Right lobe of liver (tissue), 6 donors: ENCODE measurements around the gene APBA1. TPM values are rescaled to one million over a fixed set of nuclear protein-coding genes. Genes with fewer than 3 reads are reported as not detected.

ENCODE experiments used
- ATAC-seq, 4 donors: fragments of 200-7000 bp; cut with Tn5 transposase; one replicate each; pipeline ENCODE4 v1.9.1; 2020; ENCODE audit warnings: mild to moderate bottlenecking in 4 of 4, moderate library complexity in 4 of 4
- DNase-seq, 3 donors: peaks; one replicate each; pipeline ENCODE4 v3.0.0-alpha.2; 2020
- H3K27ac ChIP-seq, 3 donors: fragments of 200-600 bp; one replicate each; pipeline ENCODE4 v1.8.0; 2022
- H3K27me3 ChIP-seq, 2 donors: fragments of 200-600 bp; one replicate each; pipeline ENCODE4 v1.8.0; 2022
- H3K36me3 ChIP-seq, 4 donors: fragments of 200-600 bp; sonication (generic) in 1 of 4; one replicate each; pipeline versions ENCODE4 v1.5.1 to v1.8.0; 2017 to 2022; ENCODE audit warnings: control low read depth in 1 of 4
- H3K4me1 ChIP-seq, 4 donors: fragments of 200-600 bp; sonication (generic) in 1 of 4; one replicate each; pipeline versions ENCODE4 v1.5.1 to v1.8.0; 2017 to 2022; ENCODE audit warnings: control low read depth in 1 of 4
- H3K4me3 ChIP-seq, 3 donors: fragments of 200-600 bp; one replicate each; pipeline ENCODE4 v1.8.0; 2022
- H3K9me3 ChIP-seq, 4 donors: fragments of 200-600 bp; sonication (generic) in 1 of 4; one replicate each; pipeline versions ENCODE4 v1.5.1 to v1.8.0; 2017 to 2022; ENCODE audit warnings: control low read depth in 1 of 4
- POLR2A ChIP-seq: fragments of 450-650 bp; IDR thresholded peaks from one replicate; pipeline ENCODE4 v1.6.1; 2017; ENCODE audit warnings: antibody characterized with exemption, mild to moderate bottlenecking
- WGBS: methylation state at CpG from one replicate; pipeline ENCODE4 v1.1.6; 2018; ENCODE audit warnings: low coverage, low lambda C conversion rate; ENCODE audit not compliant: insufficient coverage; ENCODE audit errors: missing lambda C conversion rate; 5-methylcytosine and 5-hydroxymethylcytosine counted together
- intact Hi-C, 2 donors: fragments of 100-400 bp; cut with DNase I; formaldehyde crosslinking; loops; one replicate each; pipeline versions ENCODE4 v1.11.2 to v1.14.1; 2022
- total RNA-seq, 6 experiments: library from RNA; depleted of rRNA in 2 of 6; stranded (reverse); fragments of >200 nt in 2 of 6; fragmentation: NEBNext Ultra II Directional in 3 of 6; extraction: Animal tissue kit (Norgen Biotek cat#: 25700) in 3 of 6; gene quantifications; one replicate each; pipeline versions ENCODE4 v1.1.0 to v1.2.4, GENCODE V29; 2016 to 2023
- TF ChIP-seq, protein P1 (sequence below), 4 donors: fragments of 200-600 bp in 3 of 4; fragments of 450-650 bp in 1 of 4; IDR thresholded peaks; one replicate each; pipeline versions ENCODE4 v1.5.1 to v1.8.0; 2016 to 2022; ENCODE audit warnings: antibody characterized with exemption in 4 of 4, mild to moderate bottlenecking in 2 of 4
- donor health status: DM: no; HTN: yes; CAD: no.
- donor health status: DM: no; HTN: no; CAD: no.
- donor health status: DM: no; HTN: no; CAD: no.
- donor health status: DM: no; HTN: yes; CAD: no.
- donor health status: DM: no; HTN: yes; CAD: no.

The APBA1 gene
- total RNA-seq, 6 experiments from 2014 or later: 6.6 to 25.5 (median 16.7) TPM

DNA sequence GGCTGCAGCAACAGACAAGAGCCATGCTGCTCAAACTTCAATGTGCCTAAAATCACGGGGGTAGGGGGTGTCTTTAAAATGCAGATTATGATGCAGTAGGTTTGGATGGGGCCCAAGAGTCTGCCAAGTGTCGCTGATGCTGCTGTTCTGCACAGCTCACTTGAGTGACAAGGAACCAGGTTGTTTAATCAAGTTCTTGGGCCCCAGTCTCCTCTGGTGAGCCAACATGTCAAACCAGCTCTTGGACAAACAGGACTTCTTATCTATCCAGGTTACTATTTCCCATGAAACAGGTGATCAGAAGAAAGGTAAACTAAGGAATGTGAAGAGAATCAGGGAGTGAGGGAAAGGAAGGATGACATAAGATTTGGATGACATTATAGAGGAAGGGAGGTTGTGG lies 78.0 kb downstream of the APBA1 start:
- H3K27ac ChIP-seq: no peak overlapping the region
- intact Hi-C loops: no loop called here
- H3K36me3 ChIP-seq: no peaks in the 10 kb centered on the region
- no peaks in the 10 kb centered on the region for H3K9me3 ChIP-seq
- no peak overlapping the region for H3K4me3 ChIP-seq
- DNase-seq: no peak
- no peaks in the 10 kb centered on the region for H3K27me3 ChIP-seq
- ATAC-seq: no peak
- WGBS: 51% methylated on average over 2 of the region's 2 CpGs
- TF ChIP-seq, protein P1, sequence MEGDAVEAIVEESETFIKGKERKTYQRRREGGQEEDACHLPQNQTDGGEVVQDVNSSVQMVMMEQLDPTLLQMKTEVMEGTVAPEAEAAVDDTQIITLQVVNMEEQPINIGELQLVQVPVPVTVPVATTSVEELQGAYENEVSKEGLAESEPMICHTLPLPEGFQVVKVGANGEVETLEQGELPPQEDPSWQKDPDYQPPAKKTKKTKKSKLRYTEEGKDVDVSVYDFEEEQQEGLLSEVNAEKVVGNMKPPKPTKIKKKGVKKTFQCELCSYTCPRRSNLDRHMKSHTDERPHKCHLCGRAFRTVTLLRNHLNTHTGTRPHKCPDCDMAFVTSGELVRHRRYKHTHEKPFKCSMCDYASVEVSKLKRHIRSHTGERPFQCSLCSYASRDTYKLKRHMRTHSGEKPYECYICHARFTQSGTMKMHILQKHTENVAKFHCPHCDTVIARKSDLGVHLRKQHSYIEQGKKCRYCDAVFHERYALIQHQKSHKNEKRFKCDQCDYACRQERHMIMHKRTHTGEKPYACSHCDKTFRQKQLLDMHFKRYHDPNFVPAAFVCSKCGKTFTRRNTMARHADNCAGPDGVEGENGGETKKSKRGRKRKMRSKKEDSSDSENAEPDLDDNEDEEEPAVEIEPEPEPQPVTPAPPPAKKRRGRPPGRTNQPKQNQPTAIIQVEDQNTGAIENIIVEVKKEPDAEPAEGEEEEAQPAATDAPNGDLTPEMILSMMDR (IDR thresholded peaks at IDR 0.05): no peak
- TF ChIP-seq POLR2A: no peak
- no peaks in the 10 kb centered on the region for H3K4me1 ChIP-seq

DNA sequence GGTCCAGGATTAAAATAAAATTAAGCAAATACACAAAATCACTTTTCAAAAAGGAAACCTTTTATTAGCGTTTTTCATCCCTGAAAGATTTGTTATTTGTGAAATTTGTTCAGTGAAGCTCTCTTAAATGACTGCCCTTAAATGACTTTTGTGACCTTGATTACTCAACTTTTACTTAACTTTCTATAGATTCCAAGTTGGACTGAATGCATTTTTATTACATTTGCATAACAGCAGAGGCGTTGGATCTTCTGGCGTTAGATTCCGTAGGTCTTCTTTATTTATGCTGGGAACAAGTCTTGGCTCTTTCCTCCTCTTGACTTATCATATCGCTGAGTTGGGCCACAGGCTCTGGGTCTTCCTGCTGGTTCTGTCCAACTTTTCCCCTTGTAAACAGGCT lies 78.4 kb downstream of the APBA1 start:
- DNase-seq: no peak
- TF ChIP-seq POLR2A: no peak
- TF ChIP-seq, protein P1 (IDR thresholded peaks at IDR 0.05): no peak
- Histone ChIP-seq H3K36me3 (no peaks in the 10 kb centered on the region), H3K4me3 (no peak overlapping the region), H3K27ac (no peak overlapping the region), H3K9me3 (no peaks in the 10 kb centered on the region), H3K4me1 (no peaks in the 10 kb centered on the region), H3K27me3 (no peaks in the 10 kb centered on the region)
- WGBS: 79% methylated on average over 5 of the region's 5 CpGs
- intact Hi-C loops: no loop called here
- no peak for ATAC-seq

- ATAC-seq (no peak), DNase-seq (no peak)
- H3K27ac ChIP-seq: no peak overlapping the region
- WGBS: 74% methylated on average over 3 of the region's 3 CpGs
- no peaks in the 10 kb centered on the region for H3K36me3 ChIP-seq
- TF ChIP-seq POLR2A: no peak
- TF ChIP-seq, protein P1 (IDR thresholded peaks at IDR 0.05): no peak
- H3K4me1 ChIP-seq: no peaks in the 10 kb centered on the region
- H3K9me3 ChIP-seq: no peaks in the 10 kb centered on the region
- H3K4me3 ChIP-seq: no peak overlapping the region
- H3K27me3 ChIP-seq: no peaks in the 10 kb centered on the region
- intact Hi-C loops: no loop called here
Measured at GRCh38 chr9:69593301-69593700, 78.9 kb downstream of the APBA1 start.

- Histone ChIP-seq H3K27ac (no peak overlapping the region), H3K4me3 (no peak overlapping the region), H3K9me3 (no peaks in the 10 kb centered on the region), H3K4me1 (no peaks in the 10 kb centered on the region), H3K27me3 (no peaks in the 10 kb centered on the region), H3K36me3 (no peaks in the 10 kb centered on the region)
- WGBS: 79% methylated on average over 3 of the region's 5 CpGs
- intact Hi-C loops: no loop called here
- ATAC-seq (no peak), DNase-seq (no peak)
- TF ChIP-seq POLR2A: no peak
- TF ChIP-seq, protein P1 (IDR thresholded peaks at IDR 0.05): no peak
Measured at GRCh38 chr9:69590266-69590665, 81.9 kb downstream of the APBA1 start.

- WGBS: 94% methylated on average over 3 of the region's 3 CpGs
- no peak for ATAC-seq
- Histone ChIP-seq H3K4me1 (no peaks in the 10 kb centered on the region), H3K4me3 (no peak overlapping the region), H3K27ac (no peak overlapping the region), H3K9me3 (no peaks in the 10 kb centered on the region), H3K36me3 (no peaks in the 10 kb centered on the region), H3K27me3 (no peaks in the 10 kb centered on the region)
- no peak for TF ChIP-seq POLR2A
- TF ChIP-seq, protein P1 (IDR thresholded peaks at IDR 0.05): no peak
- intact Hi-C loops: no loop called here
- no peak for DNase-seq
Measured at GRCh38 chr9:69589156-69589555, 83.0 kb downstream of the APBA1 start.
